KMS-11 (cell line): ENCODE results near the gene GDPD2.

Experiments used
- H2AFZ ChIP-seq: fragments of 200-600 bp; sonication (generic); 2 replicates; pipeline ENCODE4 v1.6.1; 2016; ENCODE audit warnings: antibody characterized with exemption, mixed run types, low read depth
- H3K27ac ChIP-seq: fragments of 200-600 bp; sonication (generic); 2 replicates; pipeline ENCODE4 v1.6.1; 2016; ENCODE audit warnings: mild to moderate bottlenecking, mixed run types
- H3K27me3 ChIP-seq: fragments of 200-600 bp; sonication (generic); 2 replicates; pipeline ENCODE4 v1.6.1; 2017; ENCODE audit warnings: mild to moderate bottlenecking, low read depth, mixed run types, moderate library complexity; ENCODE audit not compliant: insufficient read depth
- H3K36me3 ChIP-seq: fragments of 200-600 bp; sonication (generic); 2 replicates; pipeline ENCODE4 v1.6.1; 2017; ENCODE audit warnings: mild to moderate bottlenecking, mixed run types; ENCODE audit not compliant: insufficient read depth
- H3K4me1 ChIP-seq: fragments of 200-600 bp; sonication (generic); 2 replicates; pipeline ENCODE4 v1.6.1; 2016; ENCODE audit warnings: mild to moderate bottlenecking, low read depth, mixed run types; ENCODE audit not compliant: poor library complexity, severe bottlenecking
- H3K4me2 ChIP-seq: fragments of 200-600 bp; sonication (generic); 2 replicates; pipeline ENCODE4 v1.7.0; 2016; ENCODE audit warnings: mild to moderate bottlenecking, mixed run types
- H3K4me3 ChIP-seq: fragments of 200-600 bp; sonication (generic); IDR thresholded peaks from 2 replicates; pipeline ENCODE4 v1.6.1; 2017; ENCODE audit warnings: low read depth, low read length, mixed read lengths; ENCODE audit not compliant: insufficient read depth
- H3K79me2 ChIP-seq: fragments of 200-600 bp; sonication (generic); 2 replicates; pipeline ENCODE4 v1.6.1; 2016; ENCODE audit warnings: low read depth, mixed run types; ENCODE audit not compliant: insufficient read depth
- H3K9ac ChIP-seq: fragments of 200-600 bp; sonication (generic); 2 replicates; pipeline ENCODE4 v1.6.1; 2016; ENCODE audit warnings: mild to moderate bottlenecking, mixed run types
- H4K20me1 ChIP-seq: fragments of 200-600 bp; sonication (generic); 2 replicates; pipeline ENCODE4 v1.6.1; 2016; ENCODE audit warnings: mild to moderate bottlenecking, mixed run types; ENCODE audit not compliant: insufficient read depth
- CTCF ChIP-seq: fragments of 200-600 bp; sonication (generic); conservative IDR thresholded peaks from 2 replicates; pipeline ENCODE4 v1.6.1; 2017; ENCODE audit warnings: low read depth, mild to moderate bottlenecking, antibody characterized with exemption, low read length, moderate library complexity, mixed read lengths

Gene GDPD2

GRCh38 chrX:70423936-70424675 lies 992 bp downstream of the GDPD2 start:
- Histone ChIP-seq H3K27me3 (no peaks in the 10 kb centered on the region), H3K27ac (no peak overlapping the region), H2AFZ (no peak overlapping the region), H3K4me3 (no peak overlapping the region), H3K4me1 (no peaks in the 10 kb centered on the region), H4K20me1 (no peaks in the 10 kb centered on the region), H3K4me2 (no peak overlapping the region), H3K9ac (no peak overlapping the region), H3K79me2 (no peaks in the 10 kb centered on the region), H3K36me3 (no peaks in the 10 kb centered on the region)
- TF ChIP-seq CTCF, result no peak

- no peak overlapping the region for H2AFZ ChIP-seq
- no peaks in the 10 kb centered on the region for H3K4me1 ChIP-seq
- no peaks in the 10 kb centered on the region for H3K79me2 ChIP-seq
- no peaks in the 10 kb centered on the region for H3K36me3 ChIP-seq
- H3K27ac ChIP-seq, result no peak overlapping the region
- no peaks in the 10 kb centered on the region for H3K27me3 ChIP-seq
- no peak overlapping the region for H3K9ac ChIP-seq
- TF ChIP-seq CTCF, result no peak
- H3K4me2 ChIP-seq, result no peak overlapping the region
- no peaks in the 10 kb centered on the region for H4K20me1 ChIP-seq
- no peak overlapping the region for H3K4me3 ChIP-seq
Observed at GRCh38 chrX:70424801-70425200, 1.7 kb downstream of the GDPD2 start.

DNA sequence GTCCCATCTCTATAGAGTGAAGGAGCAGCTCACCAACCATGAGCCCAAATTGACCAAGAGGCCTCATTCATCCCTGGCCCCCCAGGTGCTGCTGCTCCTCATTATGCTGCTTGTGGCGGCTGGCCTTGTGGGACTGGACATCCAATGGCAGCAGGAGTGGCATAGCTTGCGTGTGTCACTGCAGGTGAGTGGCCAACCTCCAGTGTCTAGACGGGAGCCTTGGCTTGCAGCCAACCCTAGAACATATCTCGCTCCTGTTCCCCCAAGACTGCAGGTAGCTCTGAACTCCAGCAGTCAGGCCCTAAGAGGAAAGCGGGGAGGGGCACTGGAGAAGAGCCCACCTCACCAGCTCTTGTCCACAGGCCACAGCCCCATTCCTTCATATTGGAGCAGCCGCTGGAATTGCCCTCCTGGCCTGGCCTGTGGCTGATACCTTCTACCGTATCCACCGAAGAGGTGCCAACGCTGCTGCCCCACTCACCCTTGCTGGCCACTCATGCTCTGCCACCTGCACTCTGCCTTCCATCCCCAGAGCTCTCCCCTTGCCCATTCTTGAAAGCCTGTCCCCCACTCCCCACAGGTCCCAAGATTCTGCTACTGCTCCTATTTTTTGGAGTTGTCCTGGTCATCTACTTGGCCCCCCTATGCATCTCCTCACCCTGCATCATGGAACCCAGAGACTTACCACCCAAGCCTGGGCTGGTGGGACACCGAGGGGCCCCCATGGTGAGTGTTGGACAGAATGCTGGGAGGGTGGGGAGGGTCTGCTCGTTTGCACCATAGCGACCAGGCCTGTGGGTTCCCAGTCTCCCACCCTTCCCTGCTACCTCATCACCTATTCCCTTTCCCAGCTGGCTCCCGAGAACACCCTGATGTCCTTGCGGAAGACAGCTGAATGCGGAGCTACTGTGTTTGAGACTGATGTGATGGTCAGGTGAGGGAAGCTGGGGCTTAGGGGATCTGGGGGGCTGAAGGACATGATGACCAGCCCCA lies 3.5 kb downstream of the GDPD2 start:
- no peaks in the 10 kb centered on the region for H3K36me3 ChIP-seq

GRCh38 chrX:70427365-70427764 lies 4.3 kb downstream of the GDPD2 start:
- no peak overlapping the region for H3K4me2 ChIP-seq
- H3K79me2 ChIP-seq, result no peaks in the 10 kb centered on the region
- no peaks in the 10 kb centered on the region for H3K36me3 ChIP-seq
- H3K9ac ChIP-seq, result no peak overlapping the region
- no peak for TF ChIP-seq CTCF
- no peaks in the 10 kb centered on the region for H3K4me1 ChIP-seq
- H3K4me3 ChIP-seq, result no peak overlapping the region
- no peak overlapping the region for H2AFZ ChIP-seq
- H3K27me3 ChIP-seq, result no peaks in the 10 kb centered on the region
- no peak overlapping the region for H3K27ac ChIP-seq
- no peaks in the 10 kb centered on the region for H4K20me1 ChIP-seq

More for the DNA sequence above, 3.5 kb downstream of the GDPD2 start:
- H3K9ac ChIP-seq, result no peak overlapping the region
- H3K4me3 ChIP-seq, result no peak overlapping the region
- TF ChIP-seq CTCF, result no peak
- no peak overlapping the region for H2AFZ ChIP-seq
- no peaks in the 10 kb centered on the region for H4K20me1 ChIP-seq
- no peak overlapping the region for H3K4me2 ChIP-seq
- no peaks in the 10 kb centered on the region for H3K27me3 ChIP-seq
- no peaks in the 10 kb centered on the region for H3K4me1 ChIP-seq
- no peak overlapping the region for H3K27ac ChIP-seq
- no peaks in the 10 kb centered on the region for H3K79me2 ChIP-seq
